A172 (cell line): Measurements from ENCODE around the gene GRIN3B. TPM values are rescaled to one million over a fixed set of nuclear protein-coding genes. Genes with fewer than 3 reads are reported as not detected.

Source experiments
- total RNA-seq: library from RNA; depleted of rRNA; stranded (reverse); fragments of >200 nt; shearing (Covaris generic); gene quantifications from 2 replicates; pipeline ENCODE4 v1.2.3, GENCODE V29; 2014; rRNA removed

The GRIN3B gene
- total RNA-seq, 1 experiment from 2014 or later: not detected

Other genes starting within 250 kb of the GRIN3B start
- gene MISP, start 249.3 kb upstream of the GRIN3B start, total RNA-seq: 58.6 and 86.2 TPM in 2 replicates
- gene PTBP1, start 203.0 kb upstream of the GRIN3B start, total RNA-seq: 171 and 174 TPM in 2 replicates
- gene PLPPR3, start 178.5 kb upstream of the GRIN3B start, total RNA-seq: 7.5 and 12.7 TPM in 2 replicates
- gene AZU1, start 172.6 kb upstream of the GRIN3B start, total RNA-seq: 0.36 TPM in 1 of 2 replicates, not detected in the other
- gene PRTN3, start 159.4 kb upstream of the GRIN3B start, total RNA-seq: 0.14 and 0.16 TPM in 2 replicates
- gene ELANE, start 148.1 kb upstream of the GRIN3B start, total RNA-seq: not detected in 2 replicates
- 14.4 and 16.2 TPM in 2 replicates for gene CFD, start 140.8 kb upstream of the GRIN3B start, total RNA-seq
- 15.2 and 17.2 TPM in 2 replicates for gene MED16, start 107.2 kb upstream of the GRIN3B start, total RNA-seq
- not detected in 2 replicates for gene RNU6-9, start 106.9 kb upstream of the GRIN3B start, total RNA-seq
- 23.0 and 29.7 TPM in 2 replicates for gene R3HDM4, start 87.2 kb upstream of the GRIN3B start, total RNA-seq
- gene KISS1R, start 83.1 kb upstream of the GRIN3B start, total RNA-seq: not detected in 2 replicates
- 2.4 and 4.4 TPM in 2 replicates for gene ARID3A, start 74.4 kb upstream of the GRIN3B start, total RNA-seq
- 41.8 and 42.6 TPM in 2 replicates for gene WDR18, start 16.1 kb upstream of the GRIN3B start, total RNA-seq
- 104 and 131 TPM in 2 replicates for gene TMEM259, start 20.7 kb downstream of the GRIN3B start, total RNA-seq
- gene RNU6-2, start 21.1 kb downstream of the GRIN3B start, total RNA-seq: not detected in 2 replicates
- 219 and 243 TPM in 2 replicates for gene CNN2, start 26.2 kb downstream of the GRIN3B start, total RNA-seq
- gene ABCA7, start 39.7 kb downstream of the GRIN3B start, total RNA-seq: 5.1 and 8.6 TPM in 2 replicates
- 3.1 and 4.9 TPM in 2 replicates for gene ARHGAP45, start 66.7 kb downstream of the GRIN3B start, total RNA-seq
- 265 and 318 TPM in 2 replicates for gene POLR2E, start 95.0 kb downstream of the GRIN3B start, total RNA-seq
- gene GPX4, start 103.6 kb downstream of the GRIN3B start, total RNA-seq: 323 and 353 TPM in 2 replicates
- 37.0 and 51.1 TPM in 2 replicates for gene SBNO2, start 173.8 kb downstream of the GRIN3B start, total RNA-seq
- 87.8 and 98.9 TPM in 2 replicates for gene STK11, start 205.4 kb downstream of the GRIN3B start, total RNA-seq
- gene CBARP, start 237.6 kb downstream of the GRIN3B start, total RNA-seq: 0.93 and 0.95 TPM in 2 replicates
- 42.2 and 78.9 TPM in 2 replicates for gene ATP5F1D, start 241.3 kb downstream of the GRIN3B start, total RNA-seq
- 7.0 and 19.2 TPM in 2 replicates for gene MIDN, start 248.2 kb downstream of the GRIN3B start, total RNA-seq